NCI-H69 (cell line): ENCODE measurements around the gene BPIFA1.

Source experiments
- DNase-seq: peaks from one replicate; lab custom pipeline; 2025; lab: John Stamatoyannopoulos, UW

BPIFA1 gene

GRCh38 chr20:33277471-33278441, 42.0 kb downstream of the BPIFA1 start:
- peak; percentile 47 for DNase-seq

- no peak for DNase-seq
Measured at GRCh38 chr20:33278700-33279099, 42.9 kb downstream of the BPIFA1 start.

GRCh38 chr20:33279261-33279910, 43.6 kb downstream of the BPIFA1 start:
- DNase-seq = no peak

- no peak for DNase-seq
Measured at GRCh38 chr20:33280000-33280680, 44.3 kb downstream of the BPIFA1 start.

- no peak for DNase-seq
Measured at GRCh38 chr20:33280775-33281174, 45.0 kb downstream of the BPIFA1 start.

GRCh38 chr20:33281550-33282146, 45.9 kb downstream of the BPIFA1 start:
- peak; percentile 37 for DNase-seq

GRCh38 chr20:33282196-33282934, 46.6 kb downstream of the BPIFA1 start:
- DNase-seq = no peak

GRCh38 chr20:33282991-33283555, 47.3 kb downstream of the BPIFA1 start, which contains the start of gene BPIFB1:
Gene BPIFB1 (plus strand): TSS chr20:33283214. CDS start chr20:33286074, 2,860 bp downstream.
- DNase-seq = peak; percentile 41

- peak; percentile 95 for DNase-seq
Measured at GRCh38 chr20:33284284-33284683, 48.5 kb downstream of the BPIFA1 start.

GRCh38 chr20:33284937-33285336, 49.1 kb downstream of the BPIFA1 start:
- DNase-seq = no peak

- DNase-seq = no peak
Measured at GRCh38 chr20:33285861-33286495, 50.2 kb downstream of the BPIFA1 start.

GRCh38 chr20:33287884-33288283, 52.1 kb downstream of the BPIFA1 start:
- no peak for DNase-seq

- DNase-seq = no peak
Measured at GRCh38 chr20:33290852-33291251, 55.1 kb downstream of the BPIFA1 start.

GRCh38 chr20:33291416-33291815, 55.6 kb downstream of the BPIFA1 start:
- DNase-seq = no peak

- peak; percentile 75 for DNase-seq
Measured at GRCh38 chr20:33291830-33292355, 56.1 kb downstream of the BPIFA1 start.
